H9 (cell line): Measurements from ENCODE around the gene SMARCD3. TPM values are rescaled to one million over a fixed set of nuclear protein-coding genes. Genes with fewer than 3 reads are reported as not detected.

Source experiments
- DNase-seq: peaks from one replicate; pipeline ENCODE4 v3.0.0-alpha.2; 2017
- H2AFZ ChIP-seq: one replicate; pipeline ENCODE4 v1.6.1; 2013; ENCODE audit warnings: mild to moderate bottlenecking, low read length, control low read depth, moderate library complexity
- H2AK5ac ChIP-seq: 2 replicates; pipeline ENCODE4 v1.6.1; 2013; ENCODE audit warnings: low read length, control low read depth, mixed read lengths; ENCODE audit not compliant: insufficient read length
- H2BK120ac ChIP-seq: one replicate; pipeline ENCODE4 v1.6.1; 2013; ENCODE audit warnings: low read depth, mild to moderate bottlenecking, low read length, control low read depth, inconsistent platforms; ENCODE audit not compliant: poor library complexity, severe bottlenecking
- H2BK12ac ChIP-seq: 2 replicates; pipeline ENCODE4 v1.6.1; 2013; ENCODE audit warnings: low read length, control low read depth, mixed read lengths, low read depth; ENCODE audit not compliant: insufficient read length
- H2BK15ac ChIP-seq: 2 replicates; pipeline ENCODE4 v1.6.1; 2013; ENCODE audit warnings: low read depth, low read length, control low read depth
- H2BK20ac ChIP-seq: one replicate; pipeline ENCODE4 v1.6.1; 2013; ENCODE audit warnings: low read depth, mild to moderate bottlenecking, low read length, control low read depth, inconsistent platforms; ENCODE audit not compliant: poor library complexity, severe bottlenecking
- H2BK5ac ChIP-seq: 2 replicates; pipeline ENCODE4 v1.6.1; 2013; ENCODE audit warnings: low read length, control low read depth, mixed read lengths; ENCODE audit not compliant: insufficient read length
- H3K14ac ChIP-seq: 2 replicates; pipeline ENCODE4 v1.6.1; 2013; ENCODE audit warnings: low read length, control low read depth; ENCODE audit not compliant: insufficient read depth
- H3K18ac ChIP-seq: 2 replicates; pipeline ENCODE4 v1.6.1; 2013; ENCODE audit warnings: low read depth, mild to moderate bottlenecking, mixed read lengths, low read length, control low read depth; ENCODE audit not compliant: insufficient read length
- H3K23ac ChIP-seq: 2 replicates; pipeline ENCODE4 v1.6.1; 2013; ENCODE audit warnings: low read length, control low read depth, mixed read lengths, low read depth; ENCODE audit not compliant: insufficient read length
- H3K23me2 ChIP-seq: 2 replicates; pipeline ENCODE4 v1.6.1; 2013; ENCODE audit warnings: low read depth, mild to moderate bottlenecking, mixed read lengths, low read length, control low read depth; ENCODE audit not compliant: insufficient read length, poor library complexity, severe bottlenecking
- H3K27ac ChIP-seq: 2 replicates; pipeline ENCODE4 v1.5.1; 2013; ENCODE audit warnings: low read length, control low read depth, mixed read lengths, low read depth; ENCODE audit not compliant: insufficient read length
- H3K27me3 ChIP-seq: 2 replicates; pipeline ENCODE4 v1.6.1; 2013; ENCODE audit warnings: low read length, control low read depth, inconsistent platforms; ENCODE audit not compliant: insufficient read depth
- H3K4ac ChIP-seq: 2 replicates; pipeline ENCODE4 v1.6.1; 2013; ENCODE audit warnings: low read depth, mild to moderate bottlenecking, control low read depth, inconsistent platforms, low read length, moderate library complexity
- H3K4me1 ChIP-seq: 2 replicates; pipeline ENCODE4 v1.6.1; 2013; ENCODE audit warnings: low read length, control low read depth, inconsistent platforms; ENCODE audit not compliant: insufficient read depth
- H3K4me2 ChIP-seq: 2 replicates; pipeline ENCODE4 v1.6.1; 2013; ENCODE audit warnings: low read length, control low read depth, mixed read lengths; ENCODE audit not compliant: insufficient read length, insufficient read depth
- H3K56ac ChIP-seq: 2 replicates; pipeline ENCODE4 v1.6.1; 2013; ENCODE audit warnings: low read depth, mild to moderate bottlenecking, mixed read lengths, low read length, control low read depth; ENCODE audit not compliant: insufficient read length
- H3K79me1 ChIP-seq: 2 replicates; pipeline ENCODE4 v1.6.1; 2013; ENCODE audit warnings: low read depth, mild to moderate bottlenecking, moderate library complexity, low read length, control low read depth, inconsistent platforms; ENCODE audit not compliant: insufficient read depth, poor library complexity, severe bottlenecking
- H3K79me2 ChIP-seq: 2 replicates; pipeline ENCODE4 v1.6.1; 2013; ENCODE audit warnings: low read length, control low read depth, inconsistent platforms; ENCODE audit not compliant: insufficient read depth
- H3K9ac ChIP-seq: 2 replicates; pipeline ENCODE4 v1.6.1; 2013; ENCODE audit warnings: low read length, control low read depth, mixed read lengths; ENCODE audit not compliant: insufficient read length; ENCODE audit errors: extremely low read depth
- H3K9me3 ChIP-seq: one replicate; pipeline ENCODE4 v1.6.1; 2013; ENCODE audit warnings: low read depth, low read length, inconsistent platforms; ENCODE audit not compliant: control insufficient read depth
- H3T11ph ChIP-seq: one replicate; pipeline ENCODE4 v1.6.1; 2013; ENCODE audit warnings: mild to moderate bottlenecking, low read length, control low read depth, inconsistent platforms
- H4K20me1 ChIP-seq: one replicate; pipeline ENCODE4 v1.6.1; 2013; ENCODE audit not compliant: control insufficient read depth, insufficient read length, insufficient read depth
- H4K5ac ChIP-seq: 2 replicates; pipeline ENCODE4 v1.6.1; 2013; ENCODE audit warnings: low read depth, mild to moderate bottlenecking, mixed read lengths, low read length, control low read depth; ENCODE audit not compliant: insufficient read length
- H4K8ac ChIP-seq: replicated peaks from 2 replicates; pipeline ENCODE4 v1.6.1; 2013; ENCODE audit warnings: low read length, control low read depth, mixed read lengths, low read depth; ENCODE audit not compliant: insufficient read length
- H4K91ac ChIP-seq: 2 replicates; pipeline ENCODE4 v1.6.1; 2013; ENCODE audit warnings: low read depth, mild to moderate bottlenecking, moderate library complexity, mixed read lengths, low read length, control low read depth; ENCODE audit not compliant: insufficient read length
- H3K27ac Mint-ChIP-seq, 3 experiments: 2 replicates in 2 of 3; 3 replicates in 1 of 3; pipeline ENCODE4 v1.8.0; 2020 to 2021; ENCODE audit warnings: mixed read lengths in 3 of 3, mild to moderate bottlenecking in 1 of 3, moderate library complexity in 1 of 3
- H3K27me3 Mint-ChIP-seq: 2 replicates; pipeline ENCODE4 v1.8.0; 2021; ENCODE audit warnings: low read depth, mild to moderate bottlenecking, moderate library complexity, mixed read lengths
- H3K36me3 Mint-ChIP-seq, 3 experiments: 2 replicates in 2 of 3; 3 replicates in 1 of 3; pipeline ENCODE4 v1.8.0; 2020 to 2021; ENCODE audit warnings: low read depth in 3 of 3, mixed read lengths in 3 of 3; ENCODE audit not compliant: insufficient read depth in 1 of 3
- H3K4me1 Mint-ChIP-seq, 2 experiments: 2 replicates each; pipeline ENCODE4 v1.8.0; 2020; ENCODE audit warnings: mixed read lengths in 2 of 2
- H3K4me3 Mint-ChIP-seq, 2 experiments: 2 replicates in 1 of 2; 3 replicates in 1 of 2; pipeline ENCODE4 v1.8.0; 2020 to 2021; ENCODE audit warnings: mild to moderate bottlenecking in 2 of 2, mixed read lengths in 2 of 2, moderate library complexity in 1 of 2
- H3K9me3 Mint-ChIP-seq, 2 experiments: 2 replicates in 1 of 2; 3 replicates in 1 of 2; pipeline ENCODE4 v1.8.0; 2020; ENCODE audit warnings: mild to moderate bottlenecking in 2 of 2, mixed read lengths in 2 of 2, moderate library complexity in 1 of 2
- CTCF ChIP-seq: fragments of 200-600 bp; sonication (generic); conservative IDR thresholded peaks from 3 replicates; pipeline ENCODE4 v1.8.0; 2021; ENCODE audit warnings: antibody characterized with exemption, mild to moderate bottlenecking
- WGBS: extraction: QIAGEN DNeasy Blood & Tissue Kit; methylation state at CpG from one replicate; pipeline ENCODE4 v1.1.7; 2013; ENCODE audit warnings: missing lambda C conversion rate, low lambda C conversion rate, mixed read lengths; ENCODE audit not compliant: insufficient read length; ENCODE audit errors: extremely low coverage; 5-methylcytosine and 5-hydroxymethylcytosine counted together
- total RNA-seq: library from RNA; stranded (reverse); gene quantifications from 2 replicates; pipeline ENCODE4 v1.2.1, GENCODE V29; 2021

The SMARCD3 gene
- total RNA-seq, 1 experiment from 2014 or later, result 5.0 TPM

GRCh38 chr7:151271699-151272355, 23.3 kb upstream of the SMARCD3 start:
- H4K8ac ChIP-seq, result no peak overlapping the region
- no peaks in the 10 kb centered on the region for H3K9me3 Mint-ChIP-seq
- no peak overlapping the region for H3K4me3 Mint-ChIP-seq
- H3K27me3 Mint-ChIP-seq, result peaks cover 51% of the 10 kb centered on the region
- H3T11ph ChIP-seq, result no peak overlapping the region
- no peak overlapping the region for H2BK5ac ChIP-seq
- H3K56ac ChIP-seq, result no peak overlapping the region
- no CpG with 5 or more reads among the region's 7 CpGs for WGBS
- no peaks in the 10 kb centered on the region for H3K79me2 ChIP-seq
- no peak for TF ChIP-seq CTCF
- H3K27ac Mint-ChIP-seq, result no peak overlapping the region
- H2AK5ac ChIP-seq, result no peak overlapping the region
- H3K4ac ChIP-seq, result no peak overlapping the region
- no peak overlapping the region for H3K9ac ChIP-seq
- no peak overlapping the region for H4K91ac ChIP-seq
- H3K36me3 Mint-ChIP-seq, result no peaks in the 10 kb centered on the region
- H3K9me3 ChIP-seq, result no peaks in the 10 kb centered on the region
- no peaks in the 10 kb centered on the region for H3K4me1 ChIP-seq
- H3K4me1 Mint-ChIP-seq, result peaks cover 0 to 13% of the 10 kb centered on the region in 2 experiments; a peak in 3 of 4 replicates
- H2BK120ac ChIP-seq, result no peak overlapping the region
- H3K4me2 ChIP-seq, result no peak overlapping the region
- no peak overlapping the region for H2BK20ac ChIP-seq
- H2BK12ac ChIP-seq, result no peak overlapping the region
- H3K79me1 ChIP-seq, result no peaks in the 10 kb centered on the region
- no peak for DNase-seq
- no peak overlapping the region for H4K5ac ChIP-seq
- H3K14ac ChIP-seq, result no peak overlapping the region
- no peaks in the 10 kb centered on the region for H4K20me1 ChIP-seq
- H3K23me2 ChIP-seq, result no peaks in the 10 kb centered on the region
- H2AFZ ChIP-seq, result no peak overlapping the region
- H3K27ac ChIP-seq, result no peak overlapping the region
- H3K18ac ChIP-seq, result no peak overlapping the region
- H2BK15ac ChIP-seq, result no peak overlapping the region
- H3K23ac ChIP-seq, result no peak overlapping the region
- no peaks in the 10 kb centered on the region; the same call in 1 of the 2 replicates for H3K27me3 ChIP-seq
